Measurements from ENCODE around the gene ANXA11. TPM values are rescaled to one million over a fixed set of nuclear protein-coding genes. Genes with fewer than 3 reads are reported as not detected.

Gene ANXA11
- total and polyA plus RNA-seq, 9 of the 15 experiments (the other 6 are each of a cell fraction or from before 2014, with no cell fraction given) = 43.6 to 212 (median 109) TPM

DNA sequence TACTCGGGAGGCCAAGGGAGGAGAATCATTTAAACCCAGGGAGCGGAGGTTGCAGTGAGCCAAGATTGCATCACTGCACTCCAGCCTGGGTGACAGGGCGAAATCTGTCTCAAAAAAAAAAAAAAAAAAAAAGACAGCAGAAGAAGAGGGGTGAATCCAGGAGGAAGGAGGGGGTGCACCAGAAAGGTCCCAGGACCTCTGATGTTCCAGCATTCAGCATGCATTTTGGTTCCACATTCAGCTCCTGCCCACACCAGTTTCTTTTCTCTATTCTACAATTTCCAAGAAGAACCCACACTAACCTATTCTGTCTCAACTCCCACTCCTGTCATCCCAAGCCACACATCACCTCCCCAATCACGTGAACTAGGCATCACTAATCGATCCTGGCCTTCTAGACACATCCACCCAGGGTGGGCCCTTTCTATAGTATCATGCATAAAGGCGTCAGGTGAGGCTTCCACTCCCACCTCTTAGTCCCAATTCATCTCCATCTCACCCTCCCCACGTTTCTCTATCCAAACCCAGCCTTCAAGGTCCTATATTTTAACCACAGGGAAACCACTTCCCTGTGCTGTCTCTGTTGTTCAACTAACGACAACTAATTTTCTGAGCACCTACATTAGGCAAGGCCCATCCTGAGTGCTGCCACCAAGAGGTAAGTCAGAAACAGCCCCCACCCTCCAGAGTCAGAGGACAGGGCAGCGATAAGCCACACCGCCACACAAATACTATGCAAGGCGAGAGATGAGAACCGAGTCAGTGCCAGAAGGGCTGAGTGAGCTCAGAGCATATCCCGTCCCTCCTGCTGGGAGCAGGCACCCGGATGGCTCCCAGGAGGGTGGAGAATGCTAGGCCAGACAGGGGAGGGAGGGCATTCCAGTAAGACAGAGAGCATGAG is 2.2 kb downstream of the ANXA11 start (continued):
- TF ChIP-seq, protein P1, sequence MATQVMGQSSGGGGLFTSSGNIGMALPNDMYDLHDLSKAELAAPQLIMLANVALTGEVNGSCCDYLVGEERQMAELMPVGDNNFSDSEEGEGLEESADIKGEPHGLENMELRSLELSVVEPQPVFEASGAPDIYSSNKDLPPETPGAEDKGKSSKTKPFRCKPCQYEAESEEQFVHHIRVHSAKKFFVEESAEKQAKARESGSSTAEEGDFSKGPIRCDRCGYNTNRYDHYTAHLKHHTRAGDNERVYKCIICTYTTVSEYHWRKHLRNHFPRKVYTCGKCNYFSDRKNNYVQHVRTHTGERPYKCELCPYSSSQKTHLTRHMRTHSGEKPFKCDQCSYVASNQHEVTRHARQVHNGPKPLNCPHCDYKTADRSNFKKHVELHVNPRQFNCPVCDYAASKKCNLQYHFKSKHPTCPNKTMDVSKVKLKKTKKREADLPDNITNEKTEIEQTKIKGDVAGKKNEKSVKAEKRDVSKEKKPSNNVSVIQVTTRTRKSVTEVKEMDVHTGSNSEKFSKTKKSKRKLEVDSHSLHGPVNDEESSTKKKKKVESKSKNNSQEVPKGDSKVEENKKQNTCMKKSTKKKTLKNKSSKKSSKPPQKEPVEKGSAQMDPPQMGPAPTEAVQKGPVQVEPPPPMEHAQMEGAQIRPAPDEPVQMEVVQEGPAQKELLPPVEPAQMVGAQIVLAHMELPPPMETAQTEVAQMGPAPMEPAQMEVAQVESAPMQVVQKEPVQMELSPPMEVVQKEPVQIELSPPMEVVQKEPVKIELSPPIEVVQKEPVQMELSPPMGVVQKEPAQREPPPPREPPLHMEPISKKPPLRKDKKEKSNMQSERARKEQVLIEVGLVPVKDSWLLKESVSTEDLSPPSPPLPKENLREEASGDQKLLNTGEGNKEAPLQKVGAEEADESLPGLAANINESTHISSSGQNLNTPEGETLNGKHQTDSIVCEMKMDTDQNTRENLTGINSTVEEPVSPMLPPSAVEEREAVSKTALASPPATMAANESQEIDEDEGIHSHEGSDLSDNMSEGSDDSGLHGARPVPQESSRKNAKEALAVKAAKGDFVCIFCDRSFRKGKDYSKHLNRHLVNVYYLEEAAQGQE (IDR thresholded peaks at IDR 0.05; ENCODE audit: borderline replicate concordance) = peak; percentile 88
- TF ChIP-seq, protein P1 (CRISPR knock-in tag; IDR thresholded peaks at IDR 0.05; ENCODE audit: low read depth) = 0 out of 2 replicates have a peak, but pooled peaks have one; percentile 57
- TF ChIP-seq DMBX1 (CRISPR knock-in tag; IDR thresholded peaks at IDR 0.05; ENCODE audit: borderline replicate concordance) (no peak; the same call in 1 of the 2 replicates), NONO (IDR thresholded peaks at IDR 0.05; ENCODE audit: low read depth in 2 of 2, low read length in 1 of 2) (no peak), FOXA1 (IDR thresholded peaks at IDR 0.05; ENCODE audit: borderline replicate concordance) (no peak), ZNF707 (CRISPR knock-in tag; conservative IDR thresholded peaks at IDR 0.05) (no peak), CBX8 (IDR thresholded peaks at IDR 0.05; ENCODE audit: borderline replicate concordance, extremely low read depth, low read depth, low read length, poor library complexity, severe bottlenecking) (no peak), BCOR (IDR thresholded peaks at IDR 0.05) (peak; percentile 92; the same call in 1 of the 2 replicates), ZNF668 (CRISPR knock-in tag; IDR thresholded peaks at IDR 0.05) (no peak), RBM22 (IDR thresholded peaks at IDR 0.05; ENCODE audit: low read depth, low read length, poor library complexity, severe bottlenecking) (no peak), ETV1 (tag; conservative IDR thresholded peaks at IDR 0.05; ENCODE audit: low read depth) (no peak)
- TF ChIP-seq, protein P2, sequence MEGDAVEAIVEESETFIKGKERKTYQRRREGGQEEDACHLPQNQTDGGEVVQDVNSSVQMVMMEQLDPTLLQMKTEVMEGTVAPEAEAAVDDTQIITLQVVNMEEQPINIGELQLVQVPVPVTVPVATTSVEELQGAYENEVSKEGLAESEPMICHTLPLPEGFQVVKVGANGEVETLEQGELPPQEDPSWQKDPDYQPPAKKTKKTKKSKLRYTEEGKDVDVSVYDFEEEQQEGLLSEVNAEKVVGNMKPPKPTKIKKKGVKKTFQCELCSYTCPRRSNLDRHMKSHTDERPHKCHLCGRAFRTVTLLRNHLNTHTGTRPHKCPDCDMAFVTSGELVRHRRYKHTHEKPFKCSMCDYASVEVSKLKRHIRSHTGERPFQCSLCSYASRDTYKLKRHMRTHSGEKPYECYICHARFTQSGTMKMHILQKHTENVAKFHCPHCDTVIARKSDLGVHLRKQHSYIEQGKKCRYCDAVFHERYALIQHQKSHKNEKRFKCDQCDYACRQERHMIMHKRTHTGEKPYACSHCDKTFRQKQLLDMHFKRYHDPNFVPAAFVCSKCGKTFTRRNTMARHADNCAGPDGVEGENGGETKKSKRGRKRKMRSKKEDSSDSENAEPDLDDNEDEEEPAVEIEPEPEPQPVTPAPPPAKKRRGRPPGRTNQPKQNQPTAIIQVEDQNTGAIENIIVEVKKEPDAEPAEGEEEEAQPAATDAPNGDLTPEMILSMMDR (IDR thresholded peaks at IDR 0.05 in 2 of 3, conservative IDR thresholded peaks at IDR 0.05 in 1 of 3; ENCODE audit: insufficient read depth in 2 of 3, low read depth in 1 of 3, low read length in 3 of 3) = peak; percentile 67 to 81 (median 74)
- TF ChIP-seq, protein P3, sequence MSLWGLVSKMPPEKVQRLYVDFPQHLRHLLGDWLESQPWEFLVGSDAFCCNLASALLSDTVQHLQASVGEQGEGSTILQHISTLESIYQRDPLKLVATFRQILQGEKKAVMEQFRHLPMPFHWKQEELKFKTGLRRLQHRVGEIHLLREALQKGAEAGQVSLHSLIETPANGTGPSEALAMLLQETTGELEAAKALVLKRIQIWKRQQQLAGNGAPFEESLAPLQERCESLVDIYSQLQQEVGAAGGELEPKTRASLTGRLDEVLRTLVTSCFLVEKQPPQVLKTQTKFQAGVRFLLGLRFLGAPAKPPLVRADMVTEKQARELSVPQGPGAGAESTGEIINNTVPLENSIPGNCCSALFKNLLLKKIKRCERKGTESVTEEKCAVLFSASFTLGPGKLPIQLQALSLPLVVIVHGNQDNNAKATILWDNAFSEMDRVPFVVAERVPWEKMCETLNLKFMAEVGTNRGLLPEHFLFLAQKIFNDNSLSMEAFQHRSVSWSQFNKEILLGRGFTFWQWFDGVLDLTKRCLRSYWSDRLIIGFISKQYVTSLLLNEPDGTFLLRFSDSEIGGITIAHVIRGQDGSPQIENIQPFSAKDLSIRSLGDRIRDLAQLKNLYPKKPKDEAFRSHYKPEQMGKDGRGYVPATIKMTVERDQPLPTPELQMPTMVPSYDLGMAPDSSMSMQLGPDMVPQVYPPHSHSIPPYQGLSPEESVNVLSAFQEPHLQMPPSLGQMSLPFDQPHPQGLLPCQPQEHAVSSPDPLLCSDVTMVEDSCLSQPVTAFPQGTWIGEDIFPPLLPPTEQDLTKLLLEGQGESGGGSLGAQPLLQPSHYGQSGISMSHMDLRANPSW (CRISPR knock-in tag; IDR thresholded peaks at IDR 0.05) = no peak

All from K562 (cell line).